ENCODE data around the gene STAT5B.

The STAT5B gene

GRCh38 chr17:42296012-42296411 is 19.8 kb upstream of the STAT5B start:
- in situ Hi-C loops (cut with HindIII; ENCODE audit: low sequenced_read_pairs): no loop called here
- TF ChIP-seq CTCF (IDR thresholded peaks at IDR 0.05; ENCODE audit: low read depth, low read length): no peak
- H3K4me3 ChIP-seq (ENCODE audit: low read depth, low read length): no peak overlapping the region
- no peak for DNase-seq (ENCODE audit: low read depth, low spot score)

- no peak for DNase-seq (ENCODE audit: low read depth, low spot score)
- H3K4me3 ChIP-seq (ENCODE audit: low read depth, low read length): no peak overlapping the region
- no peak for TF ChIP-seq CTCF (IDR thresholded peaks at IDR 0.05; ENCODE audit: low read depth, low read length)
- in situ Hi-C loops (cut with HindIII; ENCODE audit: low sequenced_read_pairs): no loop called here
These were observed 18.5 kb upstream of the STAT5B start for GRCh38 chr17:42294469-42295398.

GRCh38 chr17:42291129-42291528 is 14.9 kb upstream of the STAT5B start:
- H3K4me3 ChIP-seq (ENCODE audit: low read depth, low read length): no peak overlapping the region
- DNase-seq (ENCODE audit: low read depth, low spot score): no peak
- in situ Hi-C loops (cut with HindIII; ENCODE audit: low sequenced_read_pairs): no loop called here
- no peak for TF ChIP-seq CTCF (IDR thresholded peaks at IDR 0.05; ENCODE audit: low read depth, low read length)

- no peak for DNase-seq (ENCODE audit: low read depth, low spot score)
- in situ Hi-C loops (cut with HindIII; ENCODE audit: low sequenced_read_pairs): no loop called here
- H3K4me3 ChIP-seq (ENCODE audit: low read depth, low read length): no peak overlapping the region
- TF ChIP-seq CTCF (IDR thresholded peaks at IDR 0.05; ENCODE audit: low read depth, low read length): no peak
These were observed 14.4 kb upstream of the STAT5B start for GRCh38 chr17:42290577-42290976.

GRCh38 chr17:42289611-42290181 is 13.5 kb upstream of the STAT5B start:
- TF ChIP-seq CTCF (IDR thresholded peaks at IDR 0.05; ENCODE audit: low read depth, low read length): no peak
- no peak for DNase-seq (ENCODE audit: low read depth, low spot score)
- in situ Hi-C loops (cut with HindIII; ENCODE audit: low sequenced_read_pairs): no loop called here
- no peak overlapping the region for H3K4me3 ChIP-seq (ENCODE audit: low read depth, low read length)

GRCh38 chr17:42288803-42289610 is 12.8 kb upstream of the STAT5B start:
- TF ChIP-seq CTCF (IDR thresholded peaks at IDR 0.05; ENCODE audit: low read depth, low read length): no peak
- DNase-seq (ENCODE audit: low read depth, low spot score): no peak
- peak overlapping the region; percentile 30 for H3K4me3 ChIP-seq (ENCODE audit: low read depth, low read length)
- in situ Hi-C loops (cut with HindIII; ENCODE audit: low sequenced_read_pairs): no loop called here

Data from astrocyte of the spinal cord (primary cell).